Liver (tissue), 9 donors: ENCODE data around the gene PRRG1. TPM values are rescaled to one million over a fixed set of nuclear protein-coding genes. Genes with fewer than 3 reads are reported as not detected.
"Not testable (repeated sequence)": the region's sequence is repeated elsewhere in the genome, so short reads cannot be mapped to it uniquely, and the experiment has no call there.

Source experiments
- DNase-seq: peaks from one replicate; pipeline ENCODE4 v3.0.0-alpha.2; 2017; ENCODE audit warnings: low spot score
- H3K27ac ChIP-seq, 2 donors: one replicate each; pipeline ENCODE4 v1.7.0; 2013; ENCODE audit warnings: inconsistent platforms in 2 of 2, low read length in 2 of 2, control low read depth in 1 of 2, low read depth in 1 of 2, mild to moderate bottlenecking in 1 of 2
- H3K27me3 ChIP-seq, 4 donors: one replicate each; pipeline versions ENCODE4 v1.6.1 to v1.7.0; 2013; ENCODE audit warnings: low read length in 3 of 4, inconsistent platforms in 1 of 4, mild to moderate bottlenecking in 1 of 4, moderate library complexity in 1 of 4; ENCODE audit not compliant: control insufficient read depth in 4 of 4, insufficient read depth in 4 of 4
- H3K36me3 ChIP-seq, 4 donors: one replicate each; pipeline versions ENCODE4 v1.6.1 to v1.7.0; 2013; ENCODE audit warnings: low read length in 3 of 4, mild to moderate bottlenecking in 3 of 4, low read depth in 1 of 4, moderate library complexity in 1 of 4; ENCODE audit not compliant: control insufficient read depth in 4 of 4, insufficient read depth in 3 of 4
- H3K4me1 ChIP-seq, 4 donors: one replicate each; pipeline versions ENCODE4 v1.6.1 to v1.7.0; 2013; ENCODE audit warnings: low read length in 3 of 4, mild to moderate bottlenecking in 3 of 4, moderate library complexity in 1 of 4; ENCODE audit not compliant: control insufficient read depth in 4 of 4, insufficient read depth in 4 of 4
- H3K4me3 ChIP-seq, 3 donors: one replicate each; pipeline versions ENCODE4 v1.6.1 to v1.7.0; 2013; ENCODE audit warnings: low read length in 3 of 3, control low read depth in 1 of 3, low read depth in 1 of 3, mild to moderate bottlenecking in 1 of 3
- H3K9ac ChIP-seq, 2 donors: one replicate each; pipeline ENCODE4 v1.7.0; 2013; ENCODE audit warnings: low read length in 2 of 2, mild to moderate bottlenecking in 2 of 2, moderate library complexity in 2 of 2, control low read depth in 1 of 2, low read depth in 1 of 2
- H3K9me3 ChIP-seq, 4 donors: one replicate each; pipeline versions ENCODE4 v1.6.1 to v1.7.0; 2013; ENCODE audit warnings: low read length in 3 of 4; ENCODE audit not compliant: control insufficient read depth in 4 of 4
- ATF3 ChIP-seq: IDR thresholded peaks from 2 replicates; pipeline ENCODE4 v1.6.1; 2016; ENCODE audit warnings: antibody characterized with exemption
- CTCF ChIP-seq: fragments of 150-350 bp; IDR thresholded peaks from 2 replicates; pipeline ENCODE4 v1.5.1; 2017; ENCODE audit warnings: improper control_type of control experiment, low read depth, low read length; ENCODE audit not compliant: missing input control
- FOXA2 ChIP-seq: IDR thresholded peaks from 2 replicates; pipeline ENCODE4 v1.6.1; 2016; ENCODE audit warnings: antibody characterized with exemption
- GABPA ChIP-seq, 2 donors: IDR thresholded peaks in 1 of 2; conservative IDR thresholded peaks in 1 of 2; 2 replicates each; pipeline ENCODE4 v1.6.1; 2016; ENCODE audit warnings: antibody characterized with exemption in 2 of 2, mild to moderate bottlenecking in 1 of 2, moderate library complexity in 1 of 2
- HNF4A ChIP-seq, 2 donors: conservative IDR thresholded peaks; 2 replicates each; pipeline ENCODE4 v1.6.1; 2016; ENCODE audit warnings: antibody characterized with exemption in 2 of 2, mild to moderate bottlenecking in 2 of 2
- JUND ChIP-seq, 2 donors: IDR thresholded peaks; 2 replicates each; pipeline ENCODE4 v1.6.1; 2016; ENCODE audit warnings: antibody characterized with exemption in 2 of 2
- MAX ChIP-seq: IDR thresholded peaks from 2 replicates; pipeline ENCODE4 v1.6.1; 2016; ENCODE audit warnings: antibody characterized with exemption
- NR2F2 ChIP-seq: IDR thresholded peaks from 2 replicates; pipeline ENCODE4 v1.6.1; 2016; ENCODE audit warnings: antibody characterized with exemption
- REST ChIP-seq: IDR thresholded peaks from 2 replicates; pipeline ENCODE4 v1.6.1; 2016; ENCODE audit warnings: antibody characterized with exemption, mild to moderate bottlenecking
- RXRA ChIP-seq, 2 donors: IDR thresholded peaks; 2 replicates each; pipeline ENCODE4 v1.6.1; 2017 to 2018; ENCODE audit warnings: antibody characterized with exemption in 2 of 2, mild to moderate bottlenecking in 1 of 2
- SP1 ChIP-seq: IDR thresholded peaks from 2 replicates; pipeline ENCODE4 v1.6.1; 2018; ENCODE audit warnings: antibody characterized with exemption, mild to moderate bottlenecking
- TAF1 ChIP-seq: conservative IDR thresholded peaks from 2 replicates; pipeline ENCODE4 v1.6.1; 2016; ENCODE audit warnings: antibody characterized with exemption, mild to moderate bottlenecking
- YY1 ChIP-seq: IDR thresholded peaks from 2 replicates; pipeline ENCODE4 v1.6.1; 2016; ENCODE audit warnings: antibody characterized with exemption, mild to moderate bottlenecking
- ZBTB33 ChIP-seq: IDR thresholded peaks from 2 replicates; pipeline ENCODE4 v1.6.1; 2016; ENCODE audit warnings: antibody characterized with exemption
- WGBS: extraction: QIAGEN DNeasy Blood & Tissue Kit; methylation state at CpG from one replicate; pipeline ENCODE4 v1.1.7; 2013; 5-methylcytosine and 5-hydroxymethylcytosine counted together
- polyA plus RNA-seq, 2 donors: library from polyadenylated mRNA; stranded (reverse) in 1 of 2; unstranded in 1 of 2; fragments of 200-250 nt in 1 of 2; fragments of >200 nt in 1 of 2; fragmentation: Nextera tagmentation in 1 of 2; extraction: Ambion mirVana in 1 of 2; gene quantifications; one replicate each; pipeline versions ENCODE4 v1.2.1 to v1.2.3, GENCODE V29; 2013 to 2015
- total RNA-seq, 2 donors: library from RNA; depleted of rRNA; stranded (reverse); fragments of >200 nt; gene quantifications; one replicate each; pipeline ENCODE4 v1.2.3, GENCODE V29; 2014
- donor health status: healthy.
- donor health status: healthy.
- donor health status: healthy.
- donor health status: healthy.
- donor health status: healthy.

The PRRG1 gene
- total and polyA plus RNA-seq, 4 donors: 1.2 to 6.6 (median 1.8) TPM

- Histone ChIP-seq H3K4me1 (no peaks in the 10 kb centered on the region), H3K27ac (no peak overlapping the region), H3K9ac (no peak overlapping the region), H3K4me3 (no peak overlapping the region), H3K27me3 (no peaks in the 10 kb centered on the region), H3K36me3 (no peaks in the 10 kb centered on the region), H3K9me3 (no peaks in the 10 kb centered on the region)
- 70% methylated on average over 2 of the region's 2 CpGs for WGBS
- TF ChIP-seq MAX (no peak), TAF1 (no peak), JUND (IDR thresholded peaks at IDR 0.05) (no peak), RXRA (IDR thresholded peaks at IDR 0.05) (no peak), ZBTB33 (no peak), HNF4A (conservative IDR thresholded peaks at IDR 0.05) (no peak), CTCF (no peak), NR2F2 (no peak), FOXA2 (no peak), SP1 (no peak)
- no peak for DNase-seq
These were observed 105.5 kb downstream of the PRRG1 start for GRCh38 chrX:37454537-37455285.

- Histone ChIP-seq H3K9me3 (no peaks in the 10 kb centered on the region), H3K36me3 (no peaks in the 10 kb centered on the region), H3K27me3 (no peaks in the 10 kb centered on the region), H3K4me1 (no peaks in the 10 kb centered on the region), H3K4me3 (no peak overlapping the region), H3K27ac (no peak overlapping the region), H3K9ac (no peak overlapping the region)
- WGBS: 67% methylated on average over 1 of the region's 1 CpG
- DNase-seq: no peak
- TF ChIP-seq NR2F2 (no peak), JUND (IDR thresholded peaks at IDR 0.05) (no peak), ATF3 (no peak), ZBTB33 (no peak), REST (no peak), YY1 (no peak), GABPA (IDR thresholded peaks at IDR 0.05 in 1 of 2, conservative IDR thresholded peaks at IDR 0.05 in 1 of 2) (no peak), RXRA (IDR thresholded peaks at IDR 0.05) (no peak)
These were observed 106.2 kb downstream of the PRRG1 start for GRCh38 chrX:37455381-37455780.

- not testable (repeated sequence) for H3K36me3 ChIP-seq, H3K9me3 ChIP-seq, H3K4me1 ChIP-seq, H3K4me3 ChIP-seq, DNase-seq, H3K27ac ChIP-seq, H3K9ac ChIP-seq, H3K27me3 ChIP-seq
- WGBS: 96% methylated on average over 5 of the region's 5 CpGs
These were observed 111.1 kb downstream of the PRRG1 start for GRCh38 chrX:37460285-37460684.
